Measurements from ENCODE around the gene BCORL1.

DNA sequence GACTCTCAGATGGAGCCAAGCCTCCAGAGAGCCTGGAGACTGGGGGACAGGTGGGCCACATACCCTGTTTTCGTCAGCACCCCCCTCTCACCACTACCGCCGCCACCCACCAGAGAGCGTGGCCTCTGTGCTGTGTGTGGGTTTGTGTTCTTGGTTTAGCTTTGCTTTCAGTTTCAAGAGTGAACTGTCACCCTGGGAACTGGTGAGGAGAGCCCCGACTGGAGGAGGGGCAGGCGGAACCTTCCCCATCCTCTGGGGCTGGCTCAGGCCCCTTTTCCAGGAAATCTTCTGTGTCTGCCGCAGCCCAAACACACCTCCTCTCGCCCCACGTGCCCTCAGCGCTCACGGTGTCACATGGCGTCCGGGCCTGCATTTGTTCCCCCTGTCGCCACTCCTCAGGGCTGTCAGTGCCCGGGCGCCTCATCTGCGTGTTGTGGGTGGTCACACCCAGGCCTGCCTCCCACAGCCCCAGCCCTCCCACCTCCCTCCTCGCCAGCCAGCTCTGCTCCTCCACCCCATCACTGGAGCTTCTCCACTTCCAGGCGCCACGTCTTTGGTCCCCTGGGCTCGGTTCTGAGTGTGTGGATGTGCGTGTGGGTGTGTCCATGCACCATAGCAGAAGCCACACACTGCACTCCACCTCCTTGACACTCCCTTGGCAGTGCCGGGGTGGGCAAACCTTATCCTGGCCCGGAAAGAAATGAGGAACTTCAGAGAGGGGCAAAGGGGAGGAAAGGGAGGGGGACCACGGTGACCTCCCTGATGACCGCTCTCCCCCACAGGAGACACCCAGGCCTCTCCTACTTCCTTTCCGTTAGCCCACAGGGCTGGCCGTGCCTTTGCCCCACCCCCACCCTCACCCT, 100.0 kb downstream of the BCORL1 start:
- TF ChIP-seq, protein P1, sequence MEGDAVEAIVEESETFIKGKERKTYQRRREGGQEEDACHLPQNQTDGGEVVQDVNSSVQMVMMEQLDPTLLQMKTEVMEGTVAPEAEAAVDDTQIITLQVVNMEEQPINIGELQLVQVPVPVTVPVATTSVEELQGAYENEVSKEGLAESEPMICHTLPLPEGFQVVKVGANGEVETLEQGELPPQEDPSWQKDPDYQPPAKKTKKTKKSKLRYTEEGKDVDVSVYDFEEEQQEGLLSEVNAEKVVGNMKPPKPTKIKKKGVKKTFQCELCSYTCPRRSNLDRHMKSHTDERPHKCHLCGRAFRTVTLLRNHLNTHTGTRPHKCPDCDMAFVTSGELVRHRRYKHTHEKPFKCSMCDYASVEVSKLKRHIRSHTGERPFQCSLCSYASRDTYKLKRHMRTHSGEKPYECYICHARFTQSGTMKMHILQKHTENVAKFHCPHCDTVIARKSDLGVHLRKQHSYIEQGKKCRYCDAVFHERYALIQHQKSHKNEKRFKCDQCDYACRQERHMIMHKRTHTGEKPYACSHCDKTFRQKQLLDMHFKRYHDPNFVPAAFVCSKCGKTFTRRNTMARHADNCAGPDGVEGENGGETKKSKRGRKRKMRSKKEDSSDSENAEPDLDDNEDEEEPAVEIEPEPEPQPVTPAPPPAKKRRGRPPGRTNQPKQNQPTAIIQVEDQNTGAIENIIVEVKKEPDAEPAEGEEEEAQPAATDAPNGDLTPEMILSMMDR (IDR thresholded peaks at IDR 0.05; ENCODE audit: insufficient read depth, low read depth, low read length): no peak
- TF ChIP-seq EZH2 (IDR thresholded peaks at IDR 0.05; ENCODE audit: insufficient read depth, low read length): no peak

All from astrocyte (in vitro differentiated cells and primary cell).